Measurements from ENCODE around the gene NFATC4.
"Not testable (repeated sequence)": the region's sequence is repeated elsewhere in the genome, so short reads cannot be mapped to it uniquely, and the experiment has no call there.

NFATC4 gene

GRCh38 chr14:24367514-24368211, at the start of gene NFATC4:
NFATC4 (plus strand) TSS chr14:24368184; CDS start chr14:24368341, 157 bp downstream.
- no peak for DNase-seq
- in situ Hi-C loops (cut with MboI; ENCODE audit: low pct_unique_long_range_greater_than_20kb, low sequenced_read_pairs): no loop called here

GRCh38 chr14:24321212-24321975, 46.6 kb upstream of the NFATC4 start:
- DNase-seq: no peak
- in situ Hi-C loops (cut with MboI; ENCODE audit: low pct_unique_long_range_greater_than_20kb, low sequenced_read_pairs): no loop called here

GRCh38 chr14:24322672-24323071, 45.3 kb upstream of the NFATC4 start:
- no peak for DNase-seq
- in situ Hi-C loops (cut with MboI; ENCODE audit: low pct_unique_long_range_greater_than_20kb, low sequenced_read_pairs): no loop called here

GRCh38 chr14:24323341-24323740, 44.6 kb upstream of the NFATC4 start:
- in situ Hi-C loops (cut with MboI; ENCODE audit: low pct_unique_long_range_greater_than_20kb, low sequenced_read_pairs): no loop called here
- no peak for DNase-seq

DNA sequence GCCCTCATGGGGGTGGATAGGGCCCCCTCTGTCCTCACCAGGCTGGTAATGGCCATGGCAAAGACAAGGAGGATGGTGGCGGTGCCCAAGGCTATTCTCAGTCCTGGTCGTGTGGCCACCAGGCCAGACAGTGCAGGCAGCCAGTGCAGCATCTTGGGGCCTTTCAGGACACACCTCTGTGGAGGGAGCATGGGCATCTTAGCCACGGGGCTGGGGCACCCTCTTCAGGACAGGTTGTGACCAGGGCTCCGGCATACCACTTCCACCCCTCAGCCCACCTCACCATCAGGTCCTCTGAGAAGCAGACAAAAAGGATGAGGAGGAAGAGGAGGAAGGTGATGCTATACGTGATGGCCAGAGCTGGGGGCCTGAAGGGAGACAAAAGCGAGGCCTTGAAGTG, 44.0 kb upstream of the NFATC4 start:
- DNase-seq: no peak
- in situ Hi-C loops (cut with MboI; ENCODE audit: low pct_unique_long_range_greater_than_20kb, low sequenced_read_pairs): no loop called here

GRCh38 chr14:24325041-24325530, 42.9 kb upstream of the NFATC4 start:
- no peak for DNase-seq
- in situ Hi-C loops (cut with MboI; ENCODE audit: low pct_unique_long_range_greater_than_20kb, low sequenced_read_pairs): loop anchor here (25.0 kb wide), 1 partner anchor 362 kb away; no protein-coding TSS in a partner anchor

GRCh38 chr14:24325963-24326362, 42.0 kb upstream of the NFATC4 start:
- in situ Hi-C loops (cut with MboI; ENCODE audit: low pct_unique_long_range_greater_than_20kb, low sequenced_read_pairs): loop anchor here (25.0 kb wide), 1 partner anchor 361 kb away; no protein-coding TSS in a partner anchor
- DNase-seq: no peak

DNA sequence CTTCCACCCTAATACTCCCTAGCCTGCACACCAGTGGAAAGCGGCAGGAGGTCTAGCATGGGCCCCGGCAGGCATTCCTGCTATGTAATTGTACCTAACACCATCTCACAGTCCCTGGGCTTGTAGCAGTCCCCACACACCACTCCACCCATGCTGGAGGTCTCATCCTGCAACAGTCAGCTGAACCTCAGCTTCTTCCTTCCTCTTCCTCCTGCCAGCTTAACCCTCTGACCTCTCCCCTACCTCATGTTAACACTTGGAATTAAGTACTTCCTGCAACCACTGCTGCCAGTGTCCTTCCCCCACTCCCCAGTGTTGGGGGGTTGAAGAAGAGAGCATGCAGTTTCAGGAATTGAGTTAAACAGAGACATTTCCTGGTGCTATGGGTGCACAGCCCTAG, 40.7 kb upstream of the NFATC4 start:
- in situ Hi-C loops (cut with MboI; ENCODE audit: low pct_unique_long_range_greater_than_20kb, low sequenced_read_pairs): loop anchor here (25.0 kb wide), 1 partner anchor 360 kb away; no protein-coding TSS in a partner anchor
- peak; percentile 58 for DNase-seq

GRCh38 chr14:24327914-24328313, 40.1 kb upstream of the NFATC4 start:
- DNase-seq: not testable (repeated sequence)

GRCh38 chr14:24329073-24329663, 38.8 kb upstream of the NFATC4 start:
- in situ Hi-C loops (cut with MboI; ENCODE audit: low pct_unique_long_range_greater_than_20kb, low sequenced_read_pairs): loop anchor here (25.0 kb wide), 1 partner anchor 358 kb away; no protein-coding TSS in a partner anchor
- DNase-seq: no peak

More at GRCh38 chr14:24327914-24328313, 40.1 kb upstream of the NFATC4 start:
- in situ Hi-C loops (cut with MboI; ENCODE audit: low pct_unique_long_range_greater_than_20kb, low sequenced_read_pairs): loop anchor here (25.0 kb wide), 1 partner anchor 359 kb away; no protein-coding TSS in a partner anchor

- no peak for DNase-seq
- in situ Hi-C loops (cut with MboI; ENCODE audit: low pct_unique_long_range_greater_than_20kb, low sequenced_read_pairs): loop anchor here (10.0 to 25.0 kb wide), 2 partner anchors 105 to 358 kb away; no protein-coding TSS in a partner anchor
Observed at GRCh38 chr14:24329736-24330135, 38.2 kb upstream of the NFATC4 start.

DNA sequence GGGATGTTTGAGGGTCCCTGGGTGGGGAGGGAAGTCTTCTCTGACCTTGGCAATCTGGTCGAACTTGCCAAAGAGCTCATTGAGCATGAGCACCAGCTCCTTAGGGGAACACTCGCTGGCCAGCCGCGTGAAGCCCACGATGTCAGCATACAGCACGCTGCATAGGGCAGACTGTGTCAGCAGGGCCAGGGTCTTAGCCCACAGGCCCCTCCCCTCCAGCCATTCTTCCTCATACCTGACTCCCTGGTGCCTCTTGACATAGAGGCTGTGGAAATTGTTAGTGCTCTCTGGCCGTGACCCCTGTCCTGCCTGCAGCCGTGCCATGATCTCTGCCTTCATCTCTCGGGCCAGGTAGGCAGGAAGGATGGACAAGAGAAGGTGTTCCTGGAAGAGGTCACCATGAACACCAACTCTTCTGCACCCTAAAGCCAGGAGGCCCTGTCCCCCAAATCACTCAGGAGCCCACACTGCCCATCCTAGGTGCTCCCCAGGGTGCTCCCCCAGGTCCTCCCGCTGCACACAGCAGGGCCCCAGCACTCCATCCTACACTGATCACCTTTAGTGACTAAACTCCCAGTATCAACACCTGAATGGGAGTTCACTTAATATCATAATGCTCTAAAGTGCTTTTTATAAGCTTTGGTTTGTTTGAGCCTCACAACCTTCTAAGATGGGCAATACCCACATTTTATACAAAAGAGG, 36.9 kb upstream of the NFATC4 start:
- in situ Hi-C loops (cut with MboI; ENCODE audit: low pct_unique_long_range_greater_than_20kb, low sequenced_read_pairs): loop anchor here (10.0 to 25.0 kb wide), 2 partner anchors 104 to 356 kb away; no protein-coding TSS in a partner anchor
- no peak for DNase-seq

- DNase-seq: no peak
- in situ Hi-C loops (cut with MboI; ENCODE audit: low pct_unique_long_range_greater_than_20kb, low sequenced_read_pairs): loop anchor here (10.0 to 25.0 kb wide), 2 partner anchors 103 to 356 kb away; no protein-coding TSS in a partner anchor
Observed at GRCh38 chr14:24331731-24332267, 36.2 kb upstream of the NFATC4 start.

- in situ Hi-C loops (cut with MboI; ENCODE audit: low pct_unique_long_range_greater_than_20kb, low sequenced_read_pairs): loop anchor here (10.0 to 25.0 kb wide), 2 partner anchors 102 to 355 kb away; no protein-coding TSS in a partner anchor
- peak; percentile 77 for DNase-seq
Observed at GRCh38 chr14:24332268-24332993, 35.6 kb upstream of the NFATC4 start.

- DNase-seq: no peak
Observed at GRCh38 chr14:24334431-24335291, 33.3 kb upstream of the NFATC4 start, which contains the start of gene ADCY4. ADCY4 (minus strand) TSS chr14:24335071; CDS start chr14:24334652, 419 bp downstream.

GRCh38 chr14:24335461-24336171, 32.4 kb upstream of the NFATC4 start:
- DNase-seq: no peak
- in situ Hi-C loops (cut with MboI; ENCODE audit: low pct_unique_long_range_greater_than_20kb, low sequenced_read_pairs): loop anchor here (10.0 to 25.0 kb wide), 2 partner anchors 99 to 352 kb away; no protein-coding TSS in a partner anchor

More at GRCh38 chr14:24334431-24335291, 33.3 kb upstream of the NFATC4 start, which contains the start of gene ADCY4:
- in situ Hi-C loops (cut with MboI; ENCODE audit: low pct_unique_long_range_greater_than_20kb, low sequenced_read_pairs): loop anchor here (10.0 to 25.0 kb wide), 2 partner anchors 100 to 353 kb away; no protein-coding TSS in a partner anchor
